ENCODE measurements around the gene NPAS2.

The NPAS2 gene

DNA sequence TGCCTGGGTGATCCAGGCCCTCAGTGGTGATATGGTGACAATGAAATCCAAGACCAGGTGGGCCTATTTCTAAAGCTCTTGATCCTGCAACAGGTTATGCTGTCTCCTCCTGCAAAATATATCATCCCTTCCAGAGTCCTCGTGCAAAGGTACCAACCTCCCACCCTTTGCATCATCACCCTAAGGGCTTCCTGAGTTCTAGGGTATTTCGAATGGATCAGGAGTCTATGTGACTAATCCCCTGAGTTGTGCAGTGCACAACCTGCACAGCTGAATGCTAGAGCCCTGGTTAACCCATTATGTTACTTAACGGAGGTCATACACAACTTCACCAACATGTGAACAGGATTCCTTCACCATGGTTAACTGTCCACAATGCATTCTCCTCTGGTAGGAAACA, 13.4 kb upstream of the NPAS2 start:
- DNase-seq (ENCODE audit: low read depth) = no peak
- TF ChIP-seq CTCF (IDR thresholded peaks at IDR 0.05; ENCODE audit: control insufficient read depth, extremely low read depth, insufficient read depth) = no peak
- H3K4me3 ChIP-seq (ENCODE audit: low read depth, low read length) = no peak overlapping the region

DNA sequence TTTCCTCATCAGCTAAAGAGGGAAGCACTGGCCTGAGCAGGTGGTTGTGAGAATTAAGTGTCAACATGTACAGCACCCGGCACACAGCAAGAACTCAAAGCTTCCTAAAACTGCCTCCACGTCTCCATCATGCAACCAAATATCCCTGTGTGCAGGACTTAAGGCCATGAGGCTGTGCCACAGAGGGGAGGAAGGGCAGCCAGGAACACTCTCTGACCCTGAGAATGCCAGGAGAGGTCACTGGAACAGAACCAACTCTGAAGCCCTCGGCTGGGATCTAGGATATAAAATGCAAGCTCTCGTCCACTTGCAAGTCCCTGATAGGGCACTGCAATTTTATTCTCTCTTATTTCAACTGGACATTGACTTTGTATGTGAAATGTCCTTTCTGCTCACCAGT, 12.2 kb upstream of the NPAS2 start:
- TF ChIP-seq CTCF (IDR thresholded peaks at IDR 0.05; ENCODE audit: control insufficient read depth, extremely low read depth, insufficient read depth) = no peak

GRCh38 chr2:100808582-100808981, 11.4 kb upstream of the NPAS2 start:
- TF ChIP-seq CTCF (IDR thresholded peaks at IDR 0.05; ENCODE audit: control insufficient read depth, extremely low read depth, insufficient read depth) = no peak
- H3K4me3 ChIP-seq (ENCODE audit: low read depth, low read length) = no peak overlapping the region
- no peak for DNase-seq (ENCODE audit: low read depth)

More for the DNA sequence above, 12.2 kb upstream of the NPAS2 start:
- DNase-seq (ENCODE audit: low read depth) = no peak
- H3K4me3 ChIP-seq (ENCODE audit: low read depth, low read length) = no peak overlapping the region

GRCh38 chr2:100809506-100809905, 10.4 kb upstream of the NPAS2 start:
- DNase-seq (ENCODE audit: low read depth) = no peak
- TF ChIP-seq CTCF (IDR thresholded peaks at IDR 0.05; ENCODE audit: control insufficient read depth, extremely low read depth, insufficient read depth) = no peak
- H3K4me3 ChIP-seq (ENCODE audit: low read depth, low read length) = no peak overlapping the region

DNA sequence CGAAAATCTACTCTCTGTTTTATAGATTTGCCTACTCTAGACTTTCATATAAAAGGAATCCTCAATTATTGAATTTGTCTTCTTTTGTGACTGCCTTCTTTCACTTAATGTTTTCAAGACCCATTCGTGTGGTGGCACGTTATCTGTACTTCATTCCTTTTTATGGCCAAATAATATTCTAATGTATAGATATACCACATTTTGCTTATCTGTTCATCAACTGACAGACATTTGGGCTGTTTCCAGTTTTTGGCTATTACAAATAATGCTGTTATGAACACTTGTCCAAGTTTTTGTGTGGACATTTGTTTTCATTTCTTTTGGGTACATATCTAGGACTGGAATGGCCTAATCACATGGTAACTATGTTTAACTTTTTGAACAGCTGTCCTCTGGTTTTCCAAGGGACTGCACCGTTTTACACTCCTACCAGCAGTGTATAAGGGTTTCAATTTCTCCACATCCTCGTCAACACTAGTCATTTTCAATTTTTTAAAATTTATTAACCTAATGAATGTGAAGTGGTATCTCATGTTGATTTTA, 9.3 kb upstream of the NPAS2 start:
- no peak for DNase-seq (ENCODE audit: low read depth)
- H3K4me3 ChIP-seq (ENCODE audit: low read depth, low read length) = no peak overlapping the region
- TF ChIP-seq CTCF (IDR thresholded peaks at IDR 0.05; ENCODE audit: control insufficient read depth, extremely low read depth, insufficient read depth) = no peak

DNA sequence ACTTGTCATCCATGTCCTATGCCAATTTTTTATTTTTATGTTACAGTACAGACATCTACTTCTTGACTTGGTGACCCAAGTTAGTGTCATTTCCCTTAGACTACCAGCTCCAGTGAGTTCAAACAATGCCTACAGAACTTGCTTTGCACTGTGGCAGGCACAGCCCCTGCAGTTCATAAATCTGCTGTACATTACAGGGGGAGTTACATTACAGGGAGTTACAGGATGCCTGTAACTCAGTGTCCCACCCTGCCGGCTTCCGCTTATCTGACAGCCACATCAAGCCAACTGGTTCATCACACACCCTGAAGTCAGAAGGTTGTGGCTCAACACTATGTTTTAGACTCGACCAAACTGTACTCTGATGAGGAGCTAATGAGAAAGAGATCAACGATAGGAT, 7.8 kb upstream of the NPAS2 start:
- no peak for TF ChIP-seq CTCF (IDR thresholded peaks at IDR 0.05; ENCODE audit: control insufficient read depth, extremely low read depth, insufficient read depth)
- DNase-seq (ENCODE audit: low read depth) = no peak
- H3K4me3 ChIP-seq (ENCODE audit: low read depth, low read length) = no peak overlapping the region

DNA sequence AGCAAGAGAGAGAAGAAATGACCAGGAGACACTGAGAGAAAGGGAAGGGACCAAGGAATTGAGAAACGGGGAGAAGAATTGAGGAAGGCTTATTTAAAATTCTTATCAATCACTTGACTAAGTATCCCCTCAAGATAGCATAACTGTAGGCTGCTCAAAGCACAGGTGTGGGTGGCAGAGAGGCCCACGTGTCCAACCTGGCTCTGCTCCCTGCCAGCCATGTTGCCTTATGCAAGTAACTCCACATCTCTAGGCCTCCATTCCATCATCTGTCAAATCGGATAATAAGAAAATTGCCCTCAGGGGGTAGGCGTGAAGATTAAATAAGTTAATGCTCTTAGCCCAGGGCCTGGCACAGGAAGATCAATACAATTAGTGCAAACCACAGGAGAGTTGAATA, 7.4 kb upstream of the NPAS2 start:
- no peak overlapping the region for H3K4me3 ChIP-seq (ENCODE audit: low read depth, low read length)
- DNase-seq (ENCODE audit: low read depth) = no peak
- no peak for TF ChIP-seq CTCF (IDR thresholded peaks at IDR 0.05; ENCODE audit: control insufficient read depth, extremely low read depth, insufficient read depth)

All from LNCaP clone FGC (cell line).